B cell (primary cell): ENCODE data around the gene PRPF31. TPM values are rescaled to one million over a fixed set of nuclear protein-coding genes. Genes with fewer than 3 reads are reported as not detected.

Source experiments
- ATAC-seq: fragments of 200-7000 bp; cut with Tn5 transposase; one replicate; pipeline ENCODE4 v1.10.0; 2021; ENCODE audit warnings: low read depth, mild to moderate bottlenecking, moderate number of reproducible peaks, moderate library complexity
- CTCF ChIA-PET: fragments of 350-600 bp; sonication (Branson Sonifier 250); formaldehyde crosslinking; loops from one replicate; lab custom pipeline; 2021; ENCODE audit warnings: antibody characterized with exemption, inconsistent platforms; lab: Charles Lee
- POLR2A ChIA-PET: fragments of 350-600 bp; sonication (Branson Sonifier 250); formaldehyde crosslinking; loops from one replicate; lab custom pipeline; 2021; ENCODE audit warnings: antibody characterized with exemption; lab: Charles Lee
- DNase-seq: peaks from one replicate; pipeline ENCODE4 v3.0.0; 2013
- H2AFZ ChIP-seq: 2 replicates; pipeline ENCODE4 v1.6.1; 2012; ENCODE audit warnings: mild to moderate bottlenecking, low read depth, low read length; ENCODE audit not compliant: insufficient read depth, poor library complexity, severe bottlenecking
- H3K27ac ChIP-seq, 2 donors: 1 replicate in 1 of 2; 2 replicates in 1 of 2; pipeline ENCODE4 v1.5.1; 2012 to 2013; ENCODE audit warnings: low read length in 2 of 2, mild to moderate bottlenecking in 2 of 2, moderate library complexity in 1 of 2
- H3K27me3 ChIP-seq, 4 experiments: fragments of 200-600 bp in 1 of 4; sonication (generic) in 1 of 4; replicated peaks in 1 of 4; 1 replicate in 2 of 4; 2 replicates in 2 of 4; pipeline versions ENCODE4 v1.6.1 to v1.7.0; 2013 to 2016; ENCODE audit warnings: low read length in 3 of 4, mild to moderate bottlenecking in 2 of 4, mixed read lengths in 1 of 4, moderate library complexity in 1 of 4; ENCODE audit not compliant: insufficient read depth in 4 of 4, control insufficient read depth in 3 of 4; ENCODE audit errors: control extremely low read depth in 1 of 4
- H3K36me3 ChIP-seq, 2 experiments: replicated peaks in 1 of 2; 1 replicate in 1 of 2; 2 replicates in 1 of 2; pipeline versions ENCODE4 v1.6.1 to v1.7.1; 2013; ENCODE audit warnings: low read length in 1 of 2; ENCODE audit not compliant: insufficient read depth in 2 of 2, control insufficient read depth in 1 of 2; ENCODE audit errors: control extremely low read depth in 1 of 2, extremely low read depth in 1 of 2
- H3K4me1 ChIP-seq, 2 donors: fragments of 200-600 bp in 1 of 2; sonication (generic) in 1 of 2; 1 replicate in 1 of 2; 2 replicates in 1 of 2; pipeline versions ENCODE4 v1.5.1 to v1.6.1; 2013 to 2017; ENCODE audit warnings: low read length in 2 of 2; ENCODE audit not compliant: control insufficient read depth in 2 of 2, insufficient read depth in 2 of 2
- H3K4me2 ChIP-seq: replicated peaks from 2 replicates; pipeline ENCODE3; 2012; ENCODE audit warnings: mild to moderate bottlenecking, low read depth, low read length; ENCODE audit not compliant: poor library complexity, severe bottlenecking
- H3K4me3 ChIP-seq, 5 experiments: fragments of 200-600 bp in 1 of 5; sonication (generic) in 1 of 5; 1 replicate in 3 of 5; 2 replicates in 2 of 5; pipeline versions ENCODE4 v1.5.1 to v1.7.0; 2011 to 2016; ENCODE audit warnings: low read length in 4 of 5, mild to moderate bottlenecking in 4 of 5, low read depth in 2 of 5, control low read depth in 1 of 5, moderate library complexity in 1 of 5; ENCODE audit not compliant: insufficient read depth in 1 of 5; ENCODE audit errors: control extremely low read depth in 1 of 5, extremely low read depth in 1 of 5
- H3K79me2 ChIP-seq: fragments of 200-600 bp; sonication (generic); one replicate; pipeline ENCODE4 v1.6.0; 2016; ENCODE audit warnings: low read length; ENCODE audit not compliant: control insufficient read depth, insufficient read depth
- H3K9ac ChIP-seq: fragments of 200-600 bp; sonication (generic); 2 replicates; pipeline ENCODE4 v1.6.1; 2017; ENCODE audit warnings: mild to moderate bottlenecking, low read length, moderate library complexity
- H3K9me3 ChIP-seq, 3 donors: one replicate each; pipeline versions ENCODE4 v1.6.1 to v1.7.1; 2013; ENCODE audit warnings: low read length in 2 of 3; ENCODE audit not compliant: control insufficient read depth in 2 of 3, insufficient read depth in 1 of 3; ENCODE audit errors: control extremely low read depth in 1 of 3
- H4K20me1 ChIP-seq: 2 replicates; pipeline ENCODE4 v1.6.0; 2012; ENCODE audit warnings: mild to moderate bottlenecking, low read length; ENCODE audit not compliant: insufficient read depth, control insufficient read depth, poor library complexity, severe bottlenecking
- H3K27ac Mint-ChIP-seq: one replicate; pipeline ENCODE4 v1.8.0; 2021; ENCODE audit warnings: mixed read lengths
- H3K27me3 Mint-ChIP-seq: one replicate; pipeline ENCODE4 v1.8.0; 2021; ENCODE audit warnings: mixed read lengths
- H3K4me1 Mint-ChIP-seq: one replicate; pipeline ENCODE4 v1.8.0; 2021; ENCODE audit warnings: mixed read lengths
- H3K4me3 Mint-ChIP-seq: one replicate; pipeline ENCODE4 v1.8.0; 2021; ENCODE audit warnings: mixed read lengths
- H3K9me3 Mint-ChIP-seq: one replicate; pipeline ENCODE4 v1.8.0; 2022; ENCODE audit warnings: mixed read lengths; ENCODE audit not compliant: insufficient read depth
- EZH2 ChIP-seq: IDR thresholded peaks from 2 replicates; pipeline ENCODE4 v1.6.1; 2012; ENCODE audit warnings: borderline replicate concordance, low read depth, mild to moderate bottlenecking, moderate library complexity, low read length; ENCODE audit not compliant: insufficient read depth, poor library complexity, severe bottlenecking
- WGBS: methylation state at CpG from one replicate; pipeline ENCODE4 v1.1.5; 2013; ENCODE audit warnings: missing lambda C conversion rate; ENCODE audit not compliant: insufficient coverage; 5-methylcytosine and 5-hydroxymethylcytosine counted together
- intact Hi-C: fragments of 100-400 bp; cut with micrococcal nuclease; formaldehyde crosslinking; loops from one replicate; pipeline ENCODE4 v1.10.0; 2022
- polyA plus RNA-seq: library from polyadenylated mRNA; depleted of rRNA; stranded (reverse); fragments of >200 nt; gene quantifications from 2 replicates; pipeline ENCODE4 v1.2.3, GENCODE V29; 2012
- total RNA-seq, 2 donors: library from RNA; stranded (reverse); fragments of 120-200 nt in 1 of 2; gene quantifications; 1 replicate in 1 of 2; 2 replicates in 1 of 2; pipeline versions ENCODE4 v1.2.3 to v1.2.4, GENCODE V29; 2013 to 2022
- TF ChIP-seq, protein P1 (sequence below): fragments of 200-600 bp; IDR thresholded peaks from one replicate; pipeline ENCODE4 v1.8.0; 2022; ENCODE audit warnings: antibody characterized with exemption, mild to moderate bottlenecking

The PRPF31 gene
- total and polyA plus RNA-seq, 2 donors (not counting 1 experiment from before 2014, with no cell fraction given) = 61.2 to 66.2 TPM

- Histone ChIP-seq H3K9ac (no peak overlapping the region), H3K4me2 (no peak overlapping the region), H3K9me3 (peaks cover 0 to 17% (median 0%) of the 10 kb centered on the region in 3 donors), H3K27ac (no peak overlapping the region), H3K27me3 (no peaks in the 10 kb centered on the region), H4K20me1 (no peaks in the 10 kb centered on the region), H3K79me2 (no peaks in the 10 kb centered on the region), H3K4me1 (no peaks in the 10 kb centered on the region), H2AFZ (no peak overlapping the region), H3K4me3 (no peak overlapping the region), H3K36me3 (no peaks in the 10 kb centered on the region)
- H3K4me1 Mint-ChIP-seq = no peaks in the 10 kb centered on the region
- H3K27ac Mint-ChIP-seq = no peak overlapping the region
- H3K9me3 Mint-ChIP-seq = no peaks in the 10 kb centered on the region
- TF ChIP-seq EZH2 = no peak
- TF ChIP-seq, protein P1, sequence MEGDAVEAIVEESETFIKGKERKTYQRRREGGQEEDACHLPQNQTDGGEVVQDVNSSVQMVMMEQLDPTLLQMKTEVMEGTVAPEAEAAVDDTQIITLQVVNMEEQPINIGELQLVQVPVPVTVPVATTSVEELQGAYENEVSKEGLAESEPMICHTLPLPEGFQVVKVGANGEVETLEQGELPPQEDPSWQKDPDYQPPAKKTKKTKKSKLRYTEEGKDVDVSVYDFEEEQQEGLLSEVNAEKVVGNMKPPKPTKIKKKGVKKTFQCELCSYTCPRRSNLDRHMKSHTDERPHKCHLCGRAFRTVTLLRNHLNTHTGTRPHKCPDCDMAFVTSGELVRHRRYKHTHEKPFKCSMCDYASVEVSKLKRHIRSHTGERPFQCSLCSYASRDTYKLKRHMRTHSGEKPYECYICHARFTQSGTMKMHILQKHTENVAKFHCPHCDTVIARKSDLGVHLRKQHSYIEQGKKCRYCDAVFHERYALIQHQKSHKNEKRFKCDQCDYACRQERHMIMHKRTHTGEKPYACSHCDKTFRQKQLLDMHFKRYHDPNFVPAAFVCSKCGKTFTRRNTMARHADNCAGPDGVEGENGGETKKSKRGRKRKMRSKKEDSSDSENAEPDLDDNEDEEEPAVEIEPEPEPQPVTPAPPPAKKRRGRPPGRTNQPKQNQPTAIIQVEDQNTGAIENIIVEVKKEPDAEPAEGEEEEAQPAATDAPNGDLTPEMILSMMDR = no peak
- 90% methylated on average over 5 of the region's 9 CpGs for WGBS
- DNase-seq (no peak), ATAC-seq (no peak)
- H3K4me3 Mint-ChIP-seq = no peak overlapping the region
- H3K27me3 Mint-ChIP-seq = peaks cover 6% of the 10 kb centered on the region
- POLR2A ChIA-PET = no interaction called here
- intact Hi-C loops = no loop called here
- CTCF ChIA-PET = no interaction called here
Observed at GRCh38 chr19:54074851-54075250, 40.7 kb upstream of the PRPF31 start.

DNA sequence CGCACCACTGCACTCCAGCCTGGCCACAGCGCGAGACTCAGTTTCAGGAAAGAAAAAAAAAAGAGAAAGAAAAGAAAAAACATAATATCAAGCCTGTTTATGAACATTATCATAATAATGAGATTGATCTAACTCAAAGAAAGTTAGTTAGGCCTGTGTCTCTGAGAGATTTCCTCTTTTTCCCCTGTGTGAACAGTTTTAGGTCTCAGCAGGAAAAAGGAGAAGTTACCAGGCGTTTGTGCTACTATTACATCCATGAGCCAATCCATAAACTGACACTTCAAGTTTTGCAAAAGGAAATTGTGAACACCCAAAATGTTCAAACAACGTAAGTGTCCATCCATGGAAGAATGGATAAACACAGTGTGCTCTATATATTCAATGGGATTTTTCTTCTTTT lies 38.2 kb upstream of the PRPF31 start:
- ChIA-PET POLR2A (no interaction called here), CTCF (no interaction called here)
- intact Hi-C loops = no loop called here
- no peaks in the 10 kb centered on the region for H4K20me1 ChIP-seq
- no peak overlapping the region for H2AFZ ChIP-seq
- H3K27me3 ChIP-seq = peaks cover 0 to 3% (median 0%) of the 10 kb centered on the region in 4 experiments
- Mint-ChIP-seq H3K9me3 (peaks cover 3% of the 10 kb centered on the region), H3K27me3 (peaks cover 6% of the 10 kb centered on the region), H3K4me3 (no peak overlapping the region), H3K27ac (no peak overlapping the region), H3K4me1 (no peaks in the 10 kb centered on the region)
- no peaks in the 10 kb centered on the region for H3K4me1 ChIP-seq
- no peak overlapping the region for H3K4me2 ChIP-seq
- H3K9me3 ChIP-seq = peaks cover 2 to 32% (median 6%) of the 10 kb centered on the region in 3 donors
- TF ChIP-seq EZH2 = no peak
- TF ChIP-seq, protein P1 = no peak
- no peaks in the 10 kb centered on the region for H3K36me3 ChIP-seq
- no peaks in the 10 kb centered on the region for H3K79me2 ChIP-seq
- WGBS = 80% methylated on average over 1 of the region's 5 CpGs
- DNase-seq (no peak), ATAC-seq (no peak)
- H3K27ac ChIP-seq = no peak overlapping the region
- H3K9ac ChIP-seq = no peak overlapping the region
- H3K4me3 ChIP-seq = no peak overlapping the region
